IMR-90 (cell line): ENCODE results near the gene PSG4.
"Not testable (repeated sequence)": the region's sequence is repeated elsewhere in the genome, so short reads cannot be mapped to it uniquely, and the experiment has no call there.

ENCODE experiments used
- BHLHE40 ChIP-seq: fragments of 150-350 bp; IDR thresholded peaks from 2 replicates; pipeline ENCODE4 v1.6.1; 2016; ENCODE audit warnings: mild to moderate bottlenecking, low read depth, low read length
- CEBPB ChIP-seq: IDR thresholded peaks from 2 replicates; pipeline ENCODE4 v1.6.1; 2012; ENCODE audit warnings: low read depth, low read length, improper control_type of control experiment
- CHD1 ChIP-seq: IDR thresholded peaks from 2 replicates; pipeline ENCODE4 v1.6.1; 2012; ENCODE audit warnings: low read depth, low read length, improper control_type of control experiment
- FOS ChIP-seq: fragments of 150-350 bp; IDR thresholded peaks from 2 replicates; pipeline ENCODE4 v1.6.1; 2016; ENCODE audit warnings: low read depth, low read length
- MAZ ChIP-seq: IDR thresholded peaks from 2 replicates; pipeline ENCODE4 v1.6.1; 2012; ENCODE audit warnings: low read depth, mild to moderate bottlenecking, low read length, improper control_type of control experiment, moderate library complexity, borderline replicate concordance
- MXI1 ChIP-seq: IDR thresholded peaks from 2 replicates; pipeline ENCODE4 v1.6.1; 2012; ENCODE audit warnings: low read depth, mild to moderate bottlenecking, low read length, moderate library complexity, borderline replicate concordance
- NFE2L2 ChIP-seq: fragments of 150-350 bp; IDR thresholded peaks from 2 replicates; pipeline ENCODE4 v1.6.1; 2016; ENCODE audit warnings: low read depth, mild to moderate bottlenecking, low read length
- POLR2A ChIP-seq: IDR thresholded peaks from 2 replicates; pipeline ENCODE4 v1.6.1; 2012; ENCODE audit warnings: mild to moderate bottlenecking, low read depth, low read length
- RAD21 ChIP-seq: IDR thresholded peaks from 2 replicates; pipeline ENCODE4 v1.6.1; 2012; ENCODE audit warnings: low read length, improper control_type of control experiment
- RCOR1 ChIP-seq: IDR thresholded peaks from 2 replicates; pipeline ENCODE4 v1.6.1; 2012; ENCODE audit warnings: mild to moderate bottlenecking, low read length, improper control_type of control experiment; ENCODE audit not compliant: insufficient replicate concordance
- USF2 ChIP-seq: fragments of 150-350 bp; IDR thresholded peaks from 2 replicates; pipeline ENCODE4 v1.6.1; 2017; ENCODE audit warnings: mild to moderate bottlenecking, antibody characterized with exemption, low read length, low read depth
- TF ChIP-seq, protein P1 (sequence below): conservative IDR thresholded peaks from 2 replicates; pipeline ENCODE4 v1.5.1; 2012; ENCODE audit warnings: mild to moderate bottlenecking, low read depth, low read length, improper control_type of control experiment

DNA sequence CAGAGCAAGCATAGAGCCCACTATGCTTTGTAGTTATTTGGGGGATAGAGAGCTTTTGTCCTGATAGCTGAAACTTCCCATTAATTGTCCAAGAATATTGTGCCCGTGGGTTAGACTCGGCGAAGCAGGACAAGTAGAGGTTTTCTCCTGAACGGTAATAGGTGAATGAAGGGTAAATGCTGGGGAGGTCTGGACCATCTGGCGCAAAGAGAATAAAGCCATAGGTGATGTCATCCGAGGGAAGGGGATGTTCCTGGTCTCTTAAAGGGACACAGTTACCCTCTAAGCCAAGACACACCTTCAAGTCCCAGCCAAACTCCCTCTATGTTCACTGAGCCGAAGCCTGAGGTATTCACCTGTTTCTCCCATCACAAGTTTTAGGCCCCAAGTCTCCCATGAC is 11.0 kb downstream of the PSG4 start:
- TF ChIP-seq, protein P1, sequence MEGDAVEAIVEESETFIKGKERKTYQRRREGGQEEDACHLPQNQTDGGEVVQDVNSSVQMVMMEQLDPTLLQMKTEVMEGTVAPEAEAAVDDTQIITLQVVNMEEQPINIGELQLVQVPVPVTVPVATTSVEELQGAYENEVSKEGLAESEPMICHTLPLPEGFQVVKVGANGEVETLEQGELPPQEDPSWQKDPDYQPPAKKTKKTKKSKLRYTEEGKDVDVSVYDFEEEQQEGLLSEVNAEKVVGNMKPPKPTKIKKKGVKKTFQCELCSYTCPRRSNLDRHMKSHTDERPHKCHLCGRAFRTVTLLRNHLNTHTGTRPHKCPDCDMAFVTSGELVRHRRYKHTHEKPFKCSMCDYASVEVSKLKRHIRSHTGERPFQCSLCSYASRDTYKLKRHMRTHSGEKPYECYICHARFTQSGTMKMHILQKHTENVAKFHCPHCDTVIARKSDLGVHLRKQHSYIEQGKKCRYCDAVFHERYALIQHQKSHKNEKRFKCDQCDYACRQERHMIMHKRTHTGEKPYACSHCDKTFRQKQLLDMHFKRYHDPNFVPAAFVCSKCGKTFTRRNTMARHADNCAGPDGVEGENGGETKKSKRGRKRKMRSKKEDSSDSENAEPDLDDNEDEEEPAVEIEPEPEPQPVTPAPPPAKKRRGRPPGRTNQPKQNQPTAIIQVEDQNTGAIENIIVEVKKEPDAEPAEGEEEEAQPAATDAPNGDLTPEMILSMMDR: not testable (repeated sequence)
- not testable (repeated sequence) for TF ChIP-seq CEBPB, POLR2A, CHD1, BHLHE40, USF2, FOS, RCOR1, MAZ, RAD21, NFE2L2, MXI1
